Fibroblast of pulmonary artery (primary cell): ENCODE measurements around the gene FOXO3.
"Not testable (repeated sequence)": the region's sequence is repeated elsewhere in the genome, so short reads cannot be mapped to it uniquely, and the experiment has no call there.

Experiments
- DNase-seq: peaks from one replicate; pipeline ENCODE4 v3.0.0-alpha.2; 2010; ENCODE audit warnings: low read depth
- H3K4me3 ChIP-seq: replicated peaks from 2 replicates; pipeline ENCODE4 v1.5.1; 2011; ENCODE audit warnings: low read depth, mild to moderate bottlenecking, control low read depth, low read length, moderate library complexity
- CTCF ChIP-seq: IDR thresholded peaks from 2 replicates; pipeline ENCODE4 v1.5.1; 2011; ENCODE audit warnings: mild to moderate bottlenecking, control low read depth, low read length, inconsistent platforms; ENCODE audit errors: missing control alignments

The FOXO3 gene

GRCh38 chr6:108556866-108557493 is 3.7 kb upstream of the FOXO3 start:
- H3K4me3 ChIP-seq: peak overlapping the region; percentile 76
- DNase-seq: no peak

DNA sequence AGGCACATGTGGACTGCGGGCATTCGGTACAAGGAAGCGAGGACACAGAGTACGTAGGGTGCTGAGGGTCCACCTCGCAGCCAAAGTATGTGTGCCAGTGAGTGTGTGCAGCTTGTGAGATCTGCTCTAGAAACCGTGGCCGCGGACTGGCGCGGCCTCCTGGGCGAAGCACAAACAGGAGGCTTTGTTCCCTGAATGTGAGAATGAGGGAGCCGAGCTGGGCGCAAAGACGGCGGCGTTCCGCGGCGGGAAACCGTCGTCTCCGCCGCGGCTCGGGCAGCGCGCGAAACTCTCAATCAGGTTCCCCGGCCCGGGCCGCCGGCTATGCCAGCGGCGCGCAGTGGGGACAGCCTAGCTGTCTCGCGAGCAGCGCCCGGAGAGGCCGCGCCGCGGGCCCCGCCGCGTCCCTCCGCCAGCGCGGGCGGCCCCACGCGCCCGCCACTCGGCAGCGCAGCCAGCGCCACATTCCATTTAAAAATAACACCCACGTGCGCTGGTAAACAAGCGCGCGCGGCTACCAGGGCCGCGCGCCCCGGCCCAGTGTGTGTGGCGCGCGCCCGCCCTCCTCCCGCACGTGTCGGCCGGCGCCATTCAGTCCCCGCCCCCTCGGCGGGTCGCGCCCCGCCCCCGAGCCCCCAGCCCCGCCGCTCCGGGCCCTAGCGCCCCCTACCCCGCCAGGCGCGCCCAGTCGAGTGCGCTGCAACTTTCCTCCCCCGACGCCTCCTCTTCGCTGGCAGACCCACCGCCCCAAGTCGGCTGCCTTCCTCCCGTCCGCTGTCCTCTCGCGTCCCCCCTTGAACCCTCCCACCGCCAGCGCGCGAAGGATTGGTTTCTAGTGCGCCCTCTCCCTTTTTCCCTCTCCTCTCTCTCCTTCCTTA is 3.0 kb upstream of the FOXO3 start:
- TF ChIP-seq CTCF: no peak
- peak; percentile 68 for DNase-seq
- peak overlapping the region; percentile 76 for H3K4me3 ChIP-seq

More at GRCh38 chr6:108556866-108557493, 3.7 kb upstream of the FOXO3 start:
- TF ChIP-seq CTCF: no peak

GRCh38 chr6:108558372-108559096 is 2.2 kb upstream of the FOXO3 start:
- DNase-seq: peak; percentile 100
- peak overlapping the region; percentile 76 for H3K4me3 ChIP-seq
- no peak for TF ChIP-seq CTCF

DNA sequence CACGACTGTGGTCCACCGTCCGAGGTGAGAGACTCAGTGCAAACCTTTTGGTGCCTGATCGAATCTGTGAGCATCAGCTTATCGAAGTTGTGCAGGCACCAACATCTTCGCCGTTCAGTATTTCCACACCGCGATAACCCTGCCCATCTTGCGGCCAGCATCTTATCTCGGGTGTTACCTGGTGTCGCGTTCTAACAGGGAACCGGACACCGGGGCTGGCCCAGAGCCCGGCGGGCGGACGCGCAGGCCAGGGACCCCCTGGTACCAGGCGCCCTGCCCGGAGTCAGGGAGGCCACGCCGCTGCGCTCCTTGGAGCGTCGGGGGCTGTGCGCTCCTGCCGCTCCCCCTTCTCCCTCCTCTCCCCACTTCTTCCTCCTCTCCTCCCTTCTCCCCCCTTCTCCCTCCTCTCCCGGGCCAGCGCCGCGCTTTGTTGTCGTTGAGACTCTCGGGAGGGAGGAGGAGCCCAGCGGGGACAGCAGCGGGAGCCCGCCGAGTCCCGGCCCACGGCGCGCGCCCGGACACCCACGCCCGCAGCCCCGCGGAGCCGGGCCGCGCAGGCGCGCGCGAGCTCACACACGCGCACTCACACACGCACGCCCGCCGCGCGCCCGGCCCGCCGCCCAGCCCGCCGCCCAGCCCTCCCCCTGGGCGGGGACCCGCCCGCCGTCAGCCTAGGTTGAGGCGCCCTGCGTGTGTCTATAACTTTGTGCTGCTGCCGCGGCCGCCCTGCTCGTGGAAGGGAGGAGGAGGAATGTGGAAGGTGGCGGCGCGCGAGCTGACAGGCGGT is 1.4 kb upstream of the FOXO3 start:
- peak overlapping the region; percentile 74 for H3K4me3 ChIP-seq
- peak; percentile 86 for DNase-seq
- no peak for TF ChIP-seq CTCF

GRCh38 chr6:108559884-108560462 is 744 bp upstream of the FOXO3 start:
- peak; percentile 73 for DNase-seq
- H3K4me3 ChIP-seq: peak overlapping the region; percentile 74
- TF ChIP-seq CTCF: no peak

DNA sequence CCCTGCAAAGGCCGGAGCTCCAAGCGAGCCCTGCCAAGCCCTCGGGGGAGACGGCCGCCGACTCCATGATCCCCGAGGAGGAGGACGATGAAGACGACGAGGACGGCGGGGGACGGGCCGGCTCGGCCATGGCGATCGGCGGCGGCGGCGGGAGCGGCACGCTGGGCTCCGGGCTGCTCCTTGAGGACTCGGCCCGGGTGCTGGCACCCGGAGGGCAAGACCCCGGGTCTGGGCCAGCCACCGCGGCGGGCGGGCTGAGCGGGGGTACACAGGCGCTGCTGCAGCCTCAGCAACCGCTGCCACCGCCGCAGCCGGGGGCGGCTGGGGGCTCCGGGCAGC is 561 bp downstream of the FOXO3 start:
- not testable (repeated sequence) for DNase-seq
- peak overlapping the region; percentile 96 for H3K4me3 ChIP-seq
